ENCODE measurements around the gene CFAP43. TPM values are rescaled to one million over a fixed set of nuclear protein-coding genes. Genes with fewer than 3 reads are reported as not detected.

Gene CFAP43
- polyA plus RNA-seq, 2 donors, result 0.04 to 0.16 TPM

GRCh38 chr10:104151737-104152136 lies 80.4 kb downstream of the CFAP43 start:
- Histone ChIP-seq H3K4me3 (ENCODE audit: low read depth in 1 of 2, low read length in 2 of 2) (no peak overlapping the region), H3K9me3 (ENCODE audit: control insufficient read depth in 2 of 2, insufficient read depth in 1 of 2, low read depth in 1 of 2, low read length in 1 of 2) (peaks cover 0 to 2% of the 10 kb centered on the region in 2 donors), H3K27me3 (ENCODE audit: control insufficient read depth in 1 of 2, insufficient read depth in 2 of 2, low read length in 2 of 2) (no peaks in the 10 kb centered on the region), H3K4me1 (ENCODE audit: control insufficient read depth in 2 of 2, insufficient read depth in 2 of 2, low read length in 1 of 2) (no peaks in the 10 kb centered on the region), H3K27ac (ENCODE audit: low read depth in 2 of 2, low read length in 1 of 2) (no peak overlapping the region), H3K36me3 (ENCODE audit: control insufficient read depth in 2 of 2, insufficient read depth in 2 of 2, low read length in 1 of 2) (no peaks in the 10 kb centered on the region)

- peaks cover 0 to 2% of the 10 kb centered on the region in 2 donors for H3K9me3 ChIP-seq (ENCODE audit: control insufficient read depth in 2 of 2, insufficient read depth in 1 of 2, low read depth in 1 of 2, low read length in 1 of 2)
- H3K36me3 ChIP-seq (ENCODE audit: control insufficient read depth in 2 of 2, insufficient read depth in 2 of 2, low read length in 1 of 2), result no peaks in the 10 kb centered on the region
- no peaks in the 10 kb centered on the region for H3K4me1 ChIP-seq (ENCODE audit: control insufficient read depth in 2 of 2, insufficient read depth in 2 of 2, low read length in 1 of 2)
- H3K27me3 ChIP-seq (ENCODE audit: control insufficient read depth in 1 of 2, insufficient read depth in 2 of 2, low read length in 2 of 2), result no peaks in the 10 kb centered on the region
- H3K4me3 ChIP-seq (ENCODE audit: low read depth in 1 of 2, low read length in 2 of 2), result no peak overlapping the region
- H3K27ac ChIP-seq (ENCODE audit: low read depth in 2 of 2, low read length in 1 of 2), result no peak overlapping the region
Observed at GRCh38 chr10:104150139-104150538, 82.0 kb downstream of the CFAP43 start.

GRCh38 chr10:104146882-104147281 lies 85.3 kb downstream of the CFAP43 start:
- H3K27me3 ChIP-seq (ENCODE audit: control insufficient read depth in 1 of 2, insufficient read depth in 2 of 2, low read length in 2 of 2), result no peaks in the 10 kb centered on the region
- H3K9me3 ChIP-seq (ENCODE audit: control insufficient read depth in 2 of 2, insufficient read depth in 1 of 2, low read depth in 1 of 2, low read length in 1 of 2), result no peaks in the 10 kb centered on the region
- H3K36me3 ChIP-seq (ENCODE audit: control insufficient read depth in 2 of 2, insufficient read depth in 2 of 2, low read length in 1 of 2), result no peaks in the 10 kb centered on the region
- H3K4me1 ChIP-seq (ENCODE audit: control insufficient read depth in 2 of 2, insufficient read depth in 2 of 2, low read length in 1 of 2), result no peaks in the 10 kb centered on the region
- H3K27ac ChIP-seq (ENCODE audit: low read depth in 2 of 2, low read length in 1 of 2), result no peak overlapping the region
- H3K4me3 ChIP-seq (ENCODE audit: low read depth in 1 of 2, low read length in 2 of 2), result no peak overlapping the region
- WGBS, 2 donors, result 74 to 92% methylated on average over 1 of the region's 1 CpG

GRCh38 chr10:104144931-104145330 lies 87.2 kb downstream of the CFAP43 start:
- Histone ChIP-seq H3K9me3 (ENCODE audit: control insufficient read depth in 2 of 2, insufficient read depth in 1 of 2, low read depth in 1 of 2, low read length in 1 of 2) (no peaks in the 10 kb centered on the region), H3K36me3 (ENCODE audit: control insufficient read depth in 2 of 2, insufficient read depth in 2 of 2, low read length in 1 of 2) (no peaks in the 10 kb centered on the region), H3K27me3 (ENCODE audit: control insufficient read depth in 1 of 2, insufficient read depth in 2 of 2, low read length in 2 of 2) (no peaks in the 10 kb centered on the region), H3K4me3 (ENCODE audit: low read depth in 1 of 2, low read length in 2 of 2) (no peak overlapping the region), H3K27ac (ENCODE audit: low read depth in 2 of 2, low read length in 1 of 2) (no peak overlapping the region), H3K4me1 (ENCODE audit: control insufficient read depth in 2 of 2, insufficient read depth in 2 of 2, low read length in 1 of 2) (no peaks in the 10 kb centered on the region)
- WGBS, 2 donors, result 65 to 72% methylated on average over 4 of the region's 4 CpGs

GRCh38 chr10:104143829-104144228 lies 88.3 kb downstream of the CFAP43 start:
- Histone ChIP-seq H3K9me3 (ENCODE audit: control insufficient read depth in 2 of 2, insufficient read depth in 1 of 2, low read depth in 1 of 2, low read length in 1 of 2) (no peaks in the 10 kb centered on the region), H3K27ac (ENCODE audit: low read depth in 2 of 2, low read length in 1 of 2) (no peak overlapping the region), H3K36me3 (ENCODE audit: control insufficient read depth in 2 of 2, insufficient read depth in 2 of 2, low read length in 1 of 2) (no peaks in the 10 kb centered on the region), H3K4me3 (ENCODE audit: low read depth in 1 of 2, low read length in 2 of 2) (no peak overlapping the region), H3K4me1 (ENCODE audit: control insufficient read depth in 2 of 2, insufficient read depth in 2 of 2, low read length in 1 of 2) (no peaks in the 10 kb centered on the region), H3K27me3 (ENCODE audit: control insufficient read depth in 1 of 2, insufficient read depth in 2 of 2, low read length in 2 of 2) (no peaks in the 10 kb centered on the region)
- 64 to 83% methylated on average over 3 of the region's 3 CpGs for WGBS, 2 donors

- WGBS, 2 donors, result 36 to 41% methylated on average over 1 of the region's 1 CpG
Observed at GRCh38 chr10:104142081-104142480, 90.1 kb downstream of the CFAP43 start.

GRCh38 chr10:104139221-104139620 lies 92.9 kb downstream of the CFAP43 start:
- Histone ChIP-seq H3K4me3 (ENCODE audit: low read depth in 1 of 2, low read length in 2 of 2) (no peak overlapping the region), H3K36me3 (ENCODE audit: control insufficient read depth in 2 of 2, insufficient read depth in 2 of 2, low read length in 1 of 2) (no peaks in the 10 kb centered on the region), H3K4me1 (ENCODE audit: control insufficient read depth in 2 of 2, insufficient read depth in 2 of 2, low read length in 1 of 2) (no peaks in the 10 kb centered on the region), H3K9me3 (ENCODE audit: control insufficient read depth in 2 of 2, insufficient read depth in 1 of 2, low read depth in 1 of 2, low read length in 1 of 2) (no peaks in the 10 kb centered on the region), H3K27me3 (ENCODE audit: control insufficient read depth in 1 of 2, insufficient read depth in 2 of 2, low read length in 2 of 2) (no peaks in the 10 kb centered on the region), H3K27ac (ENCODE audit: low read depth in 2 of 2, low read length in 1 of 2) (no peak overlapping the region)
- WGBS, 2 donors, result 68 to 75% methylated on average over 5 of the region's 5 CpGs

More at GRCh38 chr10:104142081-104142480, 90.1 kb downstream of the CFAP43 start:
- Histone ChIP-seq H3K27ac (ENCODE audit: low read depth in 2 of 2, low read length in 1 of 2) (no peak overlapping the region), H3K4me3 (ENCODE audit: low read depth in 1 of 2, low read length in 2 of 2) (no peak overlapping the region), H3K27me3 (ENCODE audit: control insufficient read depth in 1 of 2, insufficient read depth in 2 of 2, low read length in 2 of 2) (no peaks in the 10 kb centered on the region), H3K4me1 (ENCODE audit: control insufficient read depth in 2 of 2, insufficient read depth in 2 of 2, low read length in 1 of 2) (no peaks in the 10 kb centered on the region), H3K9me3 (ENCODE audit: control insufficient read depth in 2 of 2, insufficient read depth in 1 of 2, low read depth in 1 of 2, low read length in 1 of 2) (no peaks in the 10 kb centered on the region), H3K36me3 (ENCODE audit: control insufficient read depth in 2 of 2, insufficient read depth in 2 of 2, low read length in 1 of 2) (no peaks in the 10 kb centered on the region)

- Histone ChIP-seq H3K4me1 (ENCODE audit: control insufficient read depth in 2 of 2, insufficient read depth in 2 of 2, low read length in 1 of 2) (no peaks in the 10 kb centered on the region), H3K36me3 (ENCODE audit: control insufficient read depth in 2 of 2, insufficient read depth in 2 of 2, low read length in 1 of 2) (no peaks in the 10 kb centered on the region), H3K9me3 (ENCODE audit: control insufficient read depth in 2 of 2, insufficient read depth in 1 of 2, low read depth in 1 of 2, low read length in 1 of 2) (no peaks in the 10 kb centered on the region), H3K4me3 (ENCODE audit: low read depth in 1 of 2, low read length in 2 of 2) (no peak overlapping the region), H3K27me3 (ENCODE audit: control insufficient read depth in 1 of 2, insufficient read depth in 2 of 2, low read length in 2 of 2) (no peaks in the 10 kb centered on the region), H3K27ac (ENCODE audit: low read depth in 2 of 2, low read length in 1 of 2) (no peak overlapping the region)
- 93 to 94% methylated on average over 6 of the region's 6 CpGs for WGBS, 2 donors
Observed at GRCh38 chr10:104138131-104138530, 94.0 kb downstream of the CFAP43 start.

- H3K9me3 ChIP-seq (ENCODE audit: control insufficient read depth in 2 of 2, insufficient read depth in 1 of 2, low read depth in 1 of 2, low read length in 1 of 2), result no peaks in the 10 kb centered on the region
- WGBS, 2 donors, result 57 to 58% methylated on average over 3 of the region's 3 CpGs
- no peaks in the 10 kb centered on the region for H3K27me3 ChIP-seq (ENCODE audit: control insufficient read depth in 1 of 2, insufficient read depth in 2 of 2, low read length in 2 of 2)
- H3K4me3 ChIP-seq (ENCODE audit: low read depth in 1 of 2, low read length in 2 of 2), result no peak overlapping the region
- no peaks in the 10 kb centered on the region for H3K36me3 ChIP-seq (ENCODE audit: control insufficient read depth in 2 of 2, insufficient read depth in 2 of 2, low read length in 1 of 2)
- no peak overlapping the region for H3K27ac ChIP-seq (ENCODE audit: low read depth in 2 of 2, low read length in 1 of 2)
- H3K4me1 ChIP-seq (ENCODE audit: control insufficient read depth in 2 of 2, insufficient read depth in 2 of 2, low read length in 1 of 2), result no peaks in the 10 kb centered on the region
Observed at GRCh38 chr10:104130041-104130440, 102.1 kb downstream of the CFAP43 start.

GRCh38 chr10:104128214-104128613 lies 104.0 kb downstream of the CFAP43 start:
- Histone ChIP-seq H3K27ac (ENCODE audit: low read depth in 2 of 2, low read length in 1 of 2) (no peak overlapping the region), H3K4me3 (ENCODE audit: low read depth in 1 of 2, low read length in 2 of 2) (no peak overlapping the region), H3K9me3 (ENCODE audit: control insufficient read depth in 2 of 2, insufficient read depth in 1 of 2, low read depth in 1 of 2, low read length in 1 of 2) (no peaks in the 10 kb centered on the region), H3K36me3 (ENCODE audit: control insufficient read depth in 2 of 2, insufficient read depth in 2 of 2, low read length in 1 of 2) (no peaks in the 10 kb centered on the region), H3K27me3 (ENCODE audit: control insufficient read depth in 1 of 2, insufficient read depth in 2 of 2, low read length in 2 of 2) (no peaks in the 10 kb centered on the region), H3K4me1 (ENCODE audit: control insufficient read depth in 2 of 2, insufficient read depth in 2 of 2, low read length in 1 of 2) (no peaks in the 10 kb centered on the region)
- 58 to 72% methylated on average over 2 of the region's 2 CpGs for WGBS, 2 donors

All from esophagus (tissue), 2 donors.